Motor neuron (in vitro differentiated cells): Measurements from ENCODE around the gene METTL15. TPM values are rescaled to one million over a fixed set of nuclear protein-coding genes. Genes with fewer than 3 reads are reported as not detected.
A peak's percentile ranks its signal among the peaks of the same experiment; 100 is the strongest.
"Not testable (repeated sequence)": the region's sequence is repeated elsewhere in the genome, so short reads cannot be mapped to it uniquely, and the experiment has no call there.

Experiments
- ATAC-seq, 8 experiments: fragments of 200-7000 bp; cut with Tn5 transposase; replicated peaks in 6 of 8; 2 replicates each; pipeline ENCODE4 v1.8.0; 2021; ENCODE audit warnings: mild to moderate bottlenecking in 8 of 8, moderate library complexity in 8 of 8
- H3K27ac ChIP-seq, 2 donors: fragments of 250-450 bp; sonication (Bioruptor Pico); 2 replicates each; pipeline ENCODE4 v1.9.0; 2021; ENCODE audit warnings: antibody characterized with exemption in 2 of 2, mild to moderate bottlenecking in 2 of 2, moderate library complexity in 1 of 2
- H3K4me1 ChIP-seq, 2 donors: fragments of 250-450 bp; sonication (Bioruptor Pico); replicated peaks in 1 of 2; 2 replicates each; pipeline ENCODE4 v1.6.1; 2021; ENCODE audit warnings: antibody characterized with exemption in 2 of 2, mild to moderate bottlenecking in 2 of 2, moderate library complexity in 1 of 2
- H3K4me3 ChIP-seq, 5 donors: fragments of 250-450 bp; sonication (Bioruptor Pico); 2 replicates each; pipeline ENCODE4 v1.9.0; 2021; ENCODE audit warnings: antibody characterized with exemption in 5 of 5, mild to moderate bottlenecking in 5 of 5, moderate library complexity in 4 of 5
- WGBS, 10 experiments: fragments of 450-650 bp; shearing (Covaris generic); methylation state at CpG; one replicate each; pipeline ENCODE4 v1.0.0; 2022; 5-methylcytosine and 5-hydroxymethylcytosine counted together
- in situ Hi-C, 9 experiments: fragments of 400-800 bp; cut with MboI; loops; one replicate each; pipeline ENCODE4 v1.15.0; 2021; ENCODE audit warnings: low sequenced_read_pairs in 9 of 9, low pct_unique_long_range_greater_than_20kb in 2 of 9; ENCODE audit not compliant: unreplicated experiment in 9 of 9
- total RNA-seq, 8 experiments: library from RNA; unstranded; fragments of 300-600 nt; gene quantifications; 2 replicates each; pipeline versions ENCODE4 v1.2.3 to v1.2.4, GENCODE V29; 2022

METTL15 gene
- total RNA-seq, 8 experiments from 2014 or later, result 8.5 to 24.0 (median 13.5) TPM

- ATAC-seq, result no peak
- peaks cover 0 to 10% of the 10 kb centered on the region in 2 donors for H3K4me1 ChIP-seq
- 84 to 100% (median 93%) methylated on average over 1 to 2 of the region's 2 CpGs; no CpG with 5 or more reads in 3 of the 10 experiments for WGBS, 10 experiments
- in situ Hi-C loops, result no loop called here
- no peak overlapping the region for H3K27ac ChIP-seq
- no peak overlapping the region for H3K4me3 ChIP-seq
These were observed 7.5 kb upstream of the METTL15 start for GRCh38 chr11:28100665-28101064.

- H3K4me1 ChIP-seq, result peaks cover 0 to 13% of the 10 kb centered on the region in 2 donors
- H3K4me3 ChIP-seq, in situ Hi-C loops, ATAC-seq, H3K27ac ChIP-seq: not testable (repeated sequence)
- 83 to 100% (median 91%) methylated on average over 1 to 4 of the region's 4 CpGs for WGBS, 10 experiments
These were observed 5.9 kb upstream of the METTL15 start for GRCh38 chr11:28102300-28102699.

GRCh38 chr11:28104425-28104824, 3.8 kb upstream of the METTL15 start:
- Histone ChIP-seq H3K27ac (no peak overlapping the region), H3K4me1 (peaks cover under 1 to 16% of the 10 kb centered on the region in 2 donors), H3K4me3 (no peak overlapping the region)
- WGBS, 10 experiments, result 73 to 100% (median 88%) methylated on average over 1 of the region's 1 CpG; no CpG with 5 or more reads in 1 of the 10 experiments
- ATAC-seq, result no peak
- in situ Hi-C loops, result no loop called here

- ATAC-seq, result no peak
- Histone ChIP-seq H3K27ac (no peak overlapping the region), H3K4me3 (no peak overlapping the region), H3K4me1 (peaks cover 3 to 22% of the 10 kb centered on the region in 2 donors)
- in situ Hi-C loops, result no loop called here
- 60 to 100% (median 88%) methylated on average over 1 to 2 of the region's 2 CpGs for WGBS, 10 experiments
These were observed 3.2 kb upstream of the METTL15 start for GRCh38 chr11:28104984-28105383.

- ATAC-seq, result no peak
- peaks cover 3 to 26% of the 10 kb centered on the region in 2 donors for H3K4me1 ChIP-seq
- H3K4me3 ChIP-seq, result peak overlapping the region in 1 of 5 donors; percentile 5
- in situ Hi-C loops, result no loop called here
- WGBS, 10 experiments, result 66 to 92% (median 80%) methylated on average over 1 to 5 of the region's 5 CpGs; no CpG with 5 or more reads in 1 of the 10 experiments
- H3K27ac ChIP-seq, result no peak overlapping the region
These were observed 2.3 kb upstream of the METTL15 start for GRCh38 chr11:28105869-28106268.

GRCh38 chr11:28106353-28107043, 1.7 kb upstream of the METTL15 start:
- 70 to 89% (median 79%) methylated on average over 3 to 14 of the region's 14 CpGs for WGBS, 10 experiments
- peaks cover 3 to 29% of the 10 kb centered on the region in 2 donors for H3K4me1 ChIP-seq
- in situ Hi-C loops, result no loop called here
- peak overlapping the region in 2 of 5 donors; percentile 5 to 50 for H3K4me3 ChIP-seq
- no peak overlapping the region for H3K27ac ChIP-seq
- no peak for ATAC-seq

- H3K4me1 ChIP-seq, result peaks cover 3 to 29% of the 10 kb centered on the region in 2 donors
- no peak overlapping the region for H3K27ac ChIP-seq
- H3K4me3 ChIP-seq, result peak overlapping the region; percentile 43 to 92 (median 53)
- in situ Hi-C loops, result no loop called here
- WGBS, 10 experiments, result 0 to 3% (median 1%) methylated on average over 1 to 11 of the region's 11 CpGs; no CpG with 5 or more reads in 1 of the 10 experiments
- ATAC-seq, result no peak
These were observed 918 bp upstream of the METTL15 start for GRCh38 chr11:28107191-28107749.

- Histone ChIP-seq H3K27ac (no peak overlapping the region), H3K4me1 (peaks cover 3 to 27% of the 10 kb centered on the region in 2 donors), H3K4me3 (peak overlapping the region; percentile 43 to 92 (median 53))
- no peak for ATAC-seq
- in situ Hi-C loops, result no loop called here
- whole genome bisulfite sequencing, 10 experiments, result 13 to 71% (median 44%) methylated on average over 3 of the region's 3 CpGs; no CpG with 5 or more reads in 2 of the 10 experiments
These were observed 770 bp downstream of the METTL15 start for GRCh38 chr11:28108958-28109357.

GRCh38 chr11:28110108-28110820, 2.1 kb downstream of the METTL15 start:
- in situ Hi-C loops, result no loop called here
- 0 to 8% (median 1%) methylated on average over 8 to 19 of the region's 31 CpGs for WGBS, 10 experiments
- Histone ChIP-seq H3K4me3 (peak overlapping the region; percentile 53 to 94 (median 73)), H3K4me1 (peaks cover 3 to 22% of the 10 kb centered on the region in 2 donors), H3K27ac (peak overlapping the region; percentile 45 to 71)
- peak; percentile 25 to 46 (median 28) for ATAC-seq

- ATAC-seq, result no peak
- no peak overlapping the region for H3K27ac ChIP-seq
- peaks cover 3 to 18% of the 10 kb centered on the region in 2 donors for H3K4me1 ChIP-seq
- in situ Hi-C loops, result no loop called here
- peak overlapping the region; percentile 53 to 94 (median 73) for H3K4me3 ChIP-seq
These were observed 2.6 kb downstream of the METTL15 start for GRCh38 chr11:28110821-28111200.

- in situ Hi-C loops, result no loop called here
- ATAC-seq, result no peak
- Histone ChIP-seq H3K27ac (no peak overlapping the region), H3K4me1 (peaks cover 3 to 16% of the 10 kb centered on the region in 2 donors), H3K4me3 (no peak overlapping the region)
- WGBS, 10 experiments, result 91 to 100% (median 98%) methylated on average over 1 to 4 of the region's 4 CpGs
These were observed 5.9 kb downstream of the METTL15 start for GRCh38 chr11:28114116-28114515.

- no peak for ATAC-seq
- 40 to 100% (median 91%) methylated on average over 1 of the region's 1 CpG; no CpG with 5 or more reads in 5 of the 10 experiments for WGBS, 10 experiments
- H3K27ac ChIP-seq, result no peak overlapping the region
- in situ Hi-C loops, result no loop called here
- H3K4me3 ChIP-seq, result no peak overlapping the region
- peaks cover 0 to 10% of the 10 kb centered on the region in 2 donors for H3K4me1 ChIP-seq
These were observed 6.5 kb downstream of the METTL15 start for GRCh38 chr11:28114731-28115130.

GRCh38 chr11:28117712-28118111, 9.5 kb downstream of the METTL15 start:
- ATAC-seq, result no peak
- in situ Hi-C loops, result no loop called here
- Histone ChIP-seq H3K27ac (no peak overlapping the region), H3K4me3 (no peak overlapping the region), H3K4me1 (no peaks in the 10 kb centered on the region)
- WGBS, 10 experiments, result 92 to 100% (median 100%) methylated on average over 2 to 4 of the region's 4 CpGs; no CpG with 5 or more reads in 1 of the 10 experiments
